IPS-18c (cell line): ENCODE measurements around the gene TAF10.

ENCODE experiments used
- H3K4me3 ChIP-seq: 2 replicates; pipeline ENCODE4 v1.7.0; 2013; ENCODE audit warnings: low read depth, mild to moderate bottlenecking, low read length, moderate library complexity; ENCODE audit not compliant: insufficient read depth
- H3K9me3 ChIP-seq: one replicate; pipeline ENCODE4 v1.6.1; 2013; ENCODE audit warnings: mild to moderate bottlenecking, low read length, moderate library complexity; ENCODE audit not compliant: control insufficient read depth, insufficient read depth

The TAF10 gene

DNA sequence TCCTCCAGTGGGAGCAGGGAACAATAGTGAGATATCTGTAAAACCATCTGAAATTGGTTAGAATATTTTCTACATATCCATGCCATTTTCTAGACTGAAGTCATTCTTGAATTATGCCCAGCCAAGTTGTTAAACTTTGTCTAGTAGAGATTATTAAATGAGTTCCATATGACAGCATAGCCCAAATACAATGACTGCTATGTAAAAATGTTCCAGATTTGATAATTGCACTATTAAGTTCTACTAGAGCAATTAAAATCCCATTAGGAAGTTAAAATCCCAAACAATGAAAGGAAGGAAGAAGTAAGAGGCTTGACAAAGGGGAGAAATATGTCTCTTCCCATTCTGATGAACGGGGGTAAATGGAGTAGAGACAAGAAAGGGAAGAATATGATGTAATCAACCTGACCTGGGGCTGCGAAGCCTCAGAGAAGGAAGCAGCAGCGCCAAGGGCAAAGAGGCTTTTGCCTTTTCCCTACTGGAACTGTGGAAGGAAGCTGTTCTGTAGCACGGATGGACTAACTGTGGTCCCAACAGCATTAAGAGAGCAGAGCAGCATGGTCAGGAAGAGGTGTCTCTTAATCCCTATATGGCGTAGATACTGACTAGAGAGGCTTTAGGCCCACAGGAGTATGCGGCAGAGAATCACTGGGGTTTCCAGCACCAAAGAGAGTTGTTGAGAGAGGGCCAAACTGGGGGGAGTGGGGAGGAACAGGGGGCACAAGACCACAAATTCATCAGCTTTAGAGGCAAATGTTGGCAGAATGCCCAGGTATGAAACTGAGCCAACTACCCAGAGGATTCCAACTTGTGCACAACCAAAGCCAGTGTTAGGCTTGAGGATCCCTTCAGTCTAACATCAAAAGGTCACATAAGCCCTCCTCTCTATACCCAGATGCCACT is 35.3 kb downstream of the TAF10 start:
- Histone ChIP-seq H3K9me3 (no peaks in the 10 kb centered on the region), H3K4me3 (no peak overlapping the region; the same call in 1 of the 2 replicates)

DNA sequence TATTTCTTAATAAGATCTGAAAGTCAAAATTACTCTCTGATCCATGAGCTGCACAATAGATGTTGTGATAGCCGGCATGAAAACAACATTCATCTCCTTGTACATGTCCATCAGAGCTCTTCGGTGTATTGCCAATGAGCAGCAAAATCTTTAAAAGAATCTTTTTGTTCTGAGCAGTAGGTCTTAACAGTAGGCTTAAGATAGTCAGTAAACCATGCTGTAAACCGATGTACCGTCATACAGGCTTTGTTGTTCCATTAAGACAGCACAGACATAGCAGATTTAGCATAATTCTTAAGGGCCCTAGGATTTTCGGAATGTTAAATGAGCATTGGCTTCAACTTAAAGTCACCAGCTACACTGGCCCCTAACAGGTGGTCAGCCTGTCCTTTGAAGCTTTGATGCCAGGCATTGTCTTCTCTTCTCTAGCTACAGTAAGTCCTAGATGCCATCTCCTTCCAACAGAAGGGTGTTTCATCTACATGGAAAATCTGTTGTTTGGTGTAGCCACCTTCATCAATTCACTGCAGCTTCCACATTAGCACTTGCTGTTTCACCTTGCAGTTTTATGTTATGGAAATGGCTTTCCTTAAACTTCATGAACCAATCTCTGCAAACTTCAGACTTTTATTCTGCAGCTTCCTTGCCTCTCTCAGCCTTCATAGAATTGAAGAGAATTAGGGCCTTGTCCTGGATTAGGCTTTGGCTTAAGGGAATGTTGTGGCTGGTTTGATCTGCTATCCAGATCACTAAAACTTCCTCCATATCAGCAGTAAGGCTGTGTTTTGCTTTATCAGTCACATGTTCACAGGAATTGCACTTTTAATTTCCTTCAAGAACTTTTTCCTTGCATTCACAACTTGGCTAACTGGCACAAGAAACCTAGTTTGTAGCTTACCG is 37.0 kb downstream of the TAF10 start:
- H3K4me3 ChIP-seq = no peak overlapping the region
- H3K9me3 ChIP-seq = no peaks in the 10 kb centered on the region

DNA sequence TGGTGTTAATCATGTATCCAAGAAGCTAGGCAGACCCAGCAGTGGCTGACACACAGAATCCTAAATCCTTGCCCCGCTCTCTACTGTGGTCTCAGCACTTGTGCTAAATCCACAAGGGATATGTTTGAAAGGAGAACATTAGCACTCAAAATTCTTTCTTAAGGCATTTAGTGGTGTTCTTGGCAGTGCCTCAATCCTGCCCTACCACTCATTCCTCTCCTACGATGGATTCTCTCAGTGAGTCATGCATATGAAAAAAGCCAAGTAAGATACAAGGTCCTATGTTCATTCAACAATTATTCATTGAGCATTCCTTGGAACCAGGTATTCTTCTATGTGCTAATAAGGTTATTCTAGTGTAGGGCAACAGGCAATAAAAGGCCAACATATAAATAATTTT is 39.8 kb downstream of the TAF10 start:
- Histone ChIP-seq H3K4me3 (no peak overlapping the region), H3K9me3 (no peaks in the 10 kb centered on the region)

DNA sequence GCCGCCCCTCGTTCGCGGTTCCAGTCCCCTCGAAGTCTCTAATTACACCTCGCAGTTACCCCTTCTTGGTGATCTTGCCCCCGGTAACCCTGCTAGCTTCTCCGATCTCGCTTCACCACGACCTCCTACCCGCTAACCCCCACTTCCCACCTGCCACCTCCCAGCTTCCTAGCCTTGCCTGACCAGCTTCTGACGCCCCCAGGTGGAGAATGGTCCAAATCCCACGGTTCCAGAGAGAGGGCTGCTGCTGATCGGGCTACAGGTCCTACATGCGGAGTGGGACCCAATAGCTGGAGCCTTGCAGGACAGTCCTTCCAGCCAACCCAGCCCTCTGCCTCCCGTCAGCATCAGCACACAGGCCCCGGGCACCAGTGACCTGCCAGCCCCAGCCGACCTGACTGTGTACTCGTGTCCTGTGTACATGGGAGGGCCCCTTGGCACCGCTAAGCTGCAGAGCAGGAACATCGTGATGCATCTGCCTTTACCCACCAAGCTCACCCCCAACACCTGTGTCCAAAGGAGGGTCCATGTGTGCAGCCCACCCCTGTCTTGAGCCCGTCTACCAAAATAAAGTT is 40.5 kb downstream of the TAF10 start:
- Histone ChIP-seq H3K4me3 (no peak overlapping the region), H3K9me3 (no peaks in the 10 kb centered on the region)

DNA sequence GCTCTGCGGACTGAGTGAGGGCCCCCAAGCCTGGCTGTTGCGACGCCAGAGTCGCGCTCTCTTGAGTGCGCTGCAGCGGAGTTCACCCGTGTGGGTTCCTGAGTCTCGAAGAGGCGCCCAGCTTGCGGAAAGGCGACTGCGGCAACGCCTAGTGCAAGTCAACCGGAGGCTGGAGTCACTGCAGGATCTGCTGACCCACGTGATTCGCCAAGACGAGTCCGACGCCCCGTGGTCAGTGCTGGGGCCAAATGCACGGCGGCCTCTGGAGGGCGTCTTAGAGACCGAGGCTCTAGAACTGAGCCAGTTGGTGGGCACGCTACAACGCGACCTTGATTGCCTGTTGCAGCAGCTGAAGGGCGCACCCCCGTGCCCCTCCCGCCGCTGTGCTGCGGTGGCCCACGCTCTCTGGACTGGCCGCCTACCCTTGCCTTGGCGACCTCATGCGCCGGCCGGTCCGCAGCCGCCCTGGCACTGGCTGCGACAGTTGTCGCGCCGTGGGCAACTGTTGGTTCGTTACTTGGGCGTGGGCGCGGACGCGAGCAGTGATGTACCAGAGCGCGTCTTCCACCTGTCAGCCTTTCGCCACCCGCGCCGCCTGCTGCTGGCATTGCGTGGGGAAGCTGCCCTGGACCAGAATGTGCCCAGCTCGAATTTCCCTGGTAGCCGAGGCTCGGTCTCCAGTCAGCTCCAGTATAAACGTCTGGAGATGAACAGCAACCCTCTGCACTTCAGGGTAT is 41.2 kb downstream of the TAF10 start:
- Histone ChIP-seq H3K9me3 (no peaks in the 10 kb centered on the region), H3K4me3 (no peak overlapping the region)

DNA sequence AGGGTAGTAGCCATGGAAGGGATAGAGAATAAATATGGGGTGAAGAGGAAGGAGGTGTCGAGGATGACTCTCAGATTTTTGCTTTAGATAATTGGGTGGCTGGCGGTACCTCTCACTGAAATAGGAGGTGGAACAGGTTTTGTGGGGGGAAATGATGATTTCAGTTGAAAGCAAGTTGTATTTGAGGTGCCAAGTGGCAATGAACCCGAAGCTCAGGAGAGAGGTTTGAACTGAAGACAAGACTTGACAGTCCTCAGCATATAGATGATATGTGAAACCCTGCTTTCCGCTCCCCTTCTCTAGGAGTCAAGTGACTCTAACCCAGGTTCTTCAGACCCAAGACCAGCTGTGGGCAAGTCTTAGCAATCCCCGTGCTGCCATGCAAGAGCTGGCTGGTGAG is 42.3 kb downstream of the TAF10 start:
- Histone ChIP-seq H3K9me3 (no peaks in the 10 kb centered on the region), H3K4me3 (no peak overlapping the region)

DNA sequence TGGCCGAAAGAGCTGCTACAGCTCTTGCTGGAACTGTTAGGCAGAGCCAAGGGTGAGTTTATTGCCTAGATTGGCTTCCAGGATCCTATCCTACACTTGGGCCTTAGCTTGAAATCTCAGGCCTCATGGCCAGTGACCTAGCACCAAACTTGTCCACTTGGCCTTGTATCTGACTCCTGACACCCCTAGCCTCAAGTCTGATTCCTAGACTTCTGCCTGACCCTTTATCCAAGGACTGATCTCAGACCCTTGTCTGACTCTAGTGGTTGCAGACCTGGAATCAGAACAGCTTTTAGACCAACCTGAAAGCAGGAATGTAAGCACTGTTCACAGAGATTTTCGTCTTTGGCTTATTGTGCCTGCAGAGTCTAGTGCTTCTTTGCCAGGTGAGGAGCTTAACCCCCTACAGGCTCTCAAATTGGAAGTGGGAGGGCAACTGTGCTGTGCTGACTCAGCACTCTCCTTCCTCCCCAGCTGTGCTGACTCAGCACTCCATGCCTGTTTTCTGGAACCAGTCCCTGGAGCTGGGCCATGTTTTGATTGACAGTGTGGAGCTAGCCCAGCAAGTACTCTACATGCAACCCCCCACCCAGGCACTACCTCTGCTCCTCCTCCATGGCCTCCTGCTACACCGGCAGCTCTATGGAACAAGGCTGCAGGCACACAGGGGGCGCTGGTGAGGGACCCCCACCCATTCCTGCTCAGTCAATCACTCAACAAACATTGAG is 43.7 kb downstream of the TAF10 start:
- Histone ChIP-seq H3K9me3 (no peaks in the 10 kb centered on the region), H3K4me3 (no peak overlapping the region)

DNA sequence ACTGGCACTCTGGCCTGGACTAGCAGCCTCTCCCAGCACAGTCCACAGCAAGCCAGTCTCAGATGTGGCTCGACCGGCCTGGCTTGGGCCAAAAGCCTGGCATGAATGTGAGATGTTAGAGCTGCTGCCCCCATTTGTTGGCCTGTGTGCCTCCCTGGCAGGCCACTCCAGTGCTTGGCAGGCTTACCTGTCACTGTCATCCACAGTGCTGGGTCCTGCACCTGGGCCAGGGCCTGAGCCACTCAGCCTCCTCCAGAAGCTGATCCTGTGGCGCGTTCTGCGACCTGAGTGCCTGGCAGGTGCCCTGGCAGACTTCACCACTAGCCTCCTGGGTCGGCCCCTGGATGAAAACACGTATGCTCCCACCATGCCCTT is 44.7 kb downstream of the TAF10 start:
- no peak overlapping the region for H3K4me3 ChIP-seq
- no peaks in the 10 kb centered on the region for H3K9me3 ChIP-seq

DNA sequence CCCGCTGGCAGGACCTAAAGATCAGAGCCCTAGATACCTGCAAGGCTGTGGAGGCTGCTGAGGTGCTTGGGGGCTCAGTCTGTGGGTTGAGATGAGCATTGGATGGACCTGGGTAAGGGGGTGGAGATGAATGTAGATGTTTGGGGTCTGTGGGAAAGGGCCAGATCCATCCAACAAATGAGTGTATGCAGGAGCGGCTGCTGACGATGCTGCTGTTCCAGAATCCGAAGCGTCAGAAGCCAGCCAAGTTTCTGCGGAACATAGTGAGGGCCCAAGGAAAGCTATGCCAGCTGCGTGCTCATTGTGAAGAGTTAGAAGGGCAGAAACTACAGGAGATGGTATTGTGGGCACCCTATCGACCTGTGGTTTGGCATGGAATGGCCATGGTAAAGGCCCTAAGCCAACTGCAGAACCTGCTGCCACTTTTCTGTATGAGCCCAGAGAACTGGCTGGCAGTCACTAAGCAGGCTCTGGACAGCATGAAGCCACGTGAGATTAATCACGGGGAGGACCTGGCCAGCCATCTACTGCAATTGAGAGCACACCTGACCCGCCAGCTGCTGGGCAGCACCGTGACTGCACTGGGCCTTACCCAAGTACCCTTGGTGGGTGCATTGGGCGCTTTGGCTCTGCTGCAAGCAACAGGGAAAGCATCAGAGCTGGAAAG is 45.2 kb downstream of the TAF10 start:
- Histone ChIP-seq H3K9me3 (no peaks in the 10 kb centered on the region), H3K4me3 (no peak overlapping the region)

DNA sequence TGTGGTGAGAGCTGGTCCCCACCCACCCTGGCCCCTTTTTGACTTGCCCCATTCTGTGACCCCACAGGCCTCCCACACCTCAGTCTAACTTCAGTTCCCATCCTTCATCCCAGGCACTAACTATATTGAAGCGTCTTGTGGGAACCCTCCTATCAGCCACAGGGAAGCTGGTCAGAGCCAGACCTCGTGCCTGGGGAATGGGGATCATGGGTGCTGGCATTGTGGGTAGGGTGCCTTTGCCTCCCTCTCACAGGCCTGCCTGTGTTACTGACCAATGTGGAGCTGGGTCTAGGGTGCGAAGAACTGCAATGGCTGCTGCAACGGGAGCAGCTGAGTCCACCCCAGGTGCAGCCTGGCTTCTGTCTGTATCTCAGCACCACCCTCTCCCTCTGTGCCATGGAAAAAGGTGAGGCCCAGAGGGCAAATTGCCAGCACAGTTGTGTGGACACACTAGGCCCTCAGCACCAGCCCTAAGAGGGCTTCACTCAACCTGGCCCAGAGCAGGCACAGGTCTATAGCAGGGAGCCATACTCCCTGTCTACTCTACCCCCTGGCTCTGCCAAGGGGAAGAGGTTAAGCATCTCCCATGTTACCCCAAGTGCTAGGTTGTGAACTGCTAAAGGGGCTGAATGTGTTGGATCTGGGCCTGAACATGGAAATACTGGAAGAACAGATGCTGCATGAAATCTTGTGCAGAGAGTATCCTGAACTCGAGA is 45.9 kb downstream of the TAF10 start:
- no peaks in the 10 kb centered on the region for H3K9me3 ChIP-seq

DNA sequence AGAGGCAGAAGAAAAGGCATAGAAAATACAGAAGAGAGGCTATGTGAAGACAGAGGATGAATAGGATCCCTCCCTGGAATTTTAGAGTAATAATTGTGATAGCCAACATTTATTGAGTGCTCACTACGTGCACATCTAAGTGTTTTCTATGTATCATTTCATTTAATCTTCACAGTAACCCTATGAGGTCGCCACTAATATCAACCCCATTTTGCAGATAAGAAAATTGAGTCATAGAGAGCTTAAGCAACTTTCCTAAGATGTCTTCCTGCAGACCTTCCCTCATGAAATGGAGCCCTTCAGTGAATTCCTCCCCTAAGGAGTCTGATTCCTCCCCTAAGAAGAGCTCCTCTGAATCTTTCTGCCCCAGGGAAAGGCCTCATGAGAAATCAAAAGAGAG is 46.7 kb downstream of the TAF10 start:
- Histone ChIP-seq H3K9me3 (no peaks in the 10 kb centered on the region), H3K4me3 (no peak overlapping the region)

More for the DNA sequence above, 45.9 kb downstream of the TAF10 start:
- H3K4me3 ChIP-seq = no peak overlapping the region

DNA sequence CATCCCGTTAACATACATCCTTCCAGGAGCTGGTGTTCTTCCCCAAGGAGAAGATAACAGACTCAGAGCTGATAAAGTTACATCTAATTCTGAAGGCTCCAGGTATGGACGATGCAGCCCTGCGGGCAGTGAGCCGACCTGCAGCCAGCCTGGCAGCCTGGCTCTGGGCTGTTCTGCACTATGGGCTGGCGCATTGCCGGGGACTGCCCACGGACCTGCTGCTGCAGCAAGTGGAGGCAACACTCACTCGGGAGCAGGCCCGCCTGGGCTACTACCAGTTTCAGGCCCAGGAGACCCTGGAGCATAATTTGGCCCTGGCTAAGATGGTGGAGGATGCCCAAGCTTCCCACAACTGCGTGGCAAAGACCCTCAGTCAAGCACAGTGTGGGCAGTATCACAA is 48.3 kb downstream of the TAF10 start:
- no peak overlapping the region for H3K4me3 ChIP-seq
- H3K9me3 ChIP-seq = no peaks in the 10 kb centered on the region

DNA sequence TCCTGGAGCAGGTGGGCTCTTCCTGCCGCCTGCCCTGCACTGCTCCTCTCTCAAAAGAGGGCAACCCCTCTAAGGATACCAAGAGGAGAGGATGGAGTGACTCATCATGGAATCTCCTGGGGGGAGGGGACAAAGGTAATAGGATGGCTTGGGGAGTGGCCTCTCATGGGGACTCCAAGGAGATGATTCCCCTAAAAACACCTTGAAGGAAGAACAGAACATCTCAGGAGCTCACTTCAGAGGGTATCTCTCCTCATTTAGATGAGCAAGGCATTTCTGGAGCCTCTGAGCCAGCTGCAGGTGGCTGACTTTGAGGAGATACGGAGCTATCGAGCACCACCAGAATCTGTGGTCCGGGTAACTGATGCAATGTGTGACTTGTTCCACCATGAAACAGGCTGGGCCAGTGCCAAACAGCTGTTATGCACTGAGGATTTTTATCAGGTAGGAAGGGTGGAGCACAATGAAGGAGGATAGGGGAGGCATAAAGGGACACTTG is 48.8 kb downstream of the TAF10 start:
- Histone ChIP-seq H3K4me3 (no peak overlapping the region), H3K9me3 (no peaks in the 10 kb centered on the region)

DNA sequence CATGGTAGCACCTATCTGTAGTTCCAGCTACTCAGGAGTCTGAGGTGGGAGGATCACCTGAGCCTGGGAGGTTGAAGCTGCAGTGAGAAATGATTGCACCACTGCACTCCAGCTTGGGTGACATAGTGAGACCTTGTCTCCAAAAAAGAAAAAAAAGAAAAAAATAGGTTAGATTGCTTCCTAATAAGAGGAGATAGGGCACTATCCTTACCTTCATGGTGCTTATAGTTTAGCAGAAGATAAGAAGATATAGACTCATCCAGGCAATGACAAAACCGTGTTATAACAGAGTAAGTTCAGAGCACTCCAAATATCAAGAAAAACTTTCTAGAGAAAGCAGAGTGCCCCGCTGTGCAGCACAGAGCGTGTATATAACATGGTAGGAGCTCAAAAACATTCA is 50.7 kb downstream of the TAF10 start:
- Histone ChIP-seq H3K4me3 (no peak overlapping the region), H3K9me3 (no peaks in the 10 kb centered on the region)
